Neural cell (in vitro differentiated cells): ENCODE results near the gene RELL2.

ENCODE experiments used
- EZH2 ChIP-seq: fragments of 200-600, 300-800 bp; shearing (Covaris generic), sonication (generic); IDR thresholded peaks from 2 replicates; pipeline ENCODE4 v1.6.1; 2014; ENCODE audit warnings: antibody characterized with exemption, low read length, borderline replicate concordance, mild to moderate bottlenecking; ENCODE audit not compliant: insufficient read depth, poor library complexity, severe bottlenecking
- TF ChIP-seq, protein P1 (sequence below): fragments of 450-650 bp; IDR thresholded peaks from 2 replicates; pipeline ENCODE4 v1.5.1; 2014; ENCODE audit warnings: antibody characterized with exemption, mild to moderate bottlenecking, moderate library complexity; ENCODE audit not compliant: poor library complexity, severe bottlenecking
- TF ChIP-seq, protein P2 (sequence below): IDR thresholded peaks from 2 replicates; pipeline ENCODE4 v1.6.1; 2012; ENCODE audit warnings: borderline replicate concordance

DNA sequence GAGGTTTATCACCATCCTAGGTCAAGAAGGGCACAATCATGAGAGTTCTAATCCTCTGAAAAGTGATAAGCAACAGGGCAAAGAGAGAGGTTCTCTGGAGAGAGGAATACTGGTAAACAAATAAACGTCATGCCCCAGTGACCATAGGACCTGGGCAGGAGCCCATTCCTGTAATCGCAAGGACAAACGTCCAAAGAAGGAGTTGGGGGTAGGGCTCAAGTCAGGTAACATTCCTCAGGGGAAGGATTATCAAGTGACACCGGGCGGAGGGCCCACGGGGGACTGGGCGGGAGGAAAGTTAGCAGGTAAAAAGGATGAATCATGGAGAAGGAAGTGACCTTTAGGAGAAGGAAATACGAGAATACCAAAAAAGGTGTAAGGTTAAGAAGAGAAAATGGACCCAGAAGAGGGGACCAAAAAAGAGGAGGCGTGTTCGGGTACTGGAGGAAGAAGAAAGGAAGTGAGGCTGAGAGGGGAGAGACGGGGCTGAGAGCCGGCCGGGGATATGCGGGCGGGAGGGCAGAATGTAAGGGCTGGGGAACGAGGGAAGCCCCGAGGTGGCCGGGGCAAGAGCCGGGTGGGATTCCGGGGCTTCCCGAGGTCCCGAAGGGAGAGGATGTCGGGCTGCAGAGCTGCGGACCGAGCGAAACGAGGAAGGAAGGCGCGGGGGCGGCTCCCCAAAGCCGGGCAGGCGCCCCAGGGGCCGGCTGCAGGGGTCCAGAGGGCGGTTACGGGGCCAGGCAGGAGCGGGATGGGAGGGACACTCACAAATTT is 18.6 kb upstream of the RELL2 start:
- TF ChIP-seq, protein P1, sequence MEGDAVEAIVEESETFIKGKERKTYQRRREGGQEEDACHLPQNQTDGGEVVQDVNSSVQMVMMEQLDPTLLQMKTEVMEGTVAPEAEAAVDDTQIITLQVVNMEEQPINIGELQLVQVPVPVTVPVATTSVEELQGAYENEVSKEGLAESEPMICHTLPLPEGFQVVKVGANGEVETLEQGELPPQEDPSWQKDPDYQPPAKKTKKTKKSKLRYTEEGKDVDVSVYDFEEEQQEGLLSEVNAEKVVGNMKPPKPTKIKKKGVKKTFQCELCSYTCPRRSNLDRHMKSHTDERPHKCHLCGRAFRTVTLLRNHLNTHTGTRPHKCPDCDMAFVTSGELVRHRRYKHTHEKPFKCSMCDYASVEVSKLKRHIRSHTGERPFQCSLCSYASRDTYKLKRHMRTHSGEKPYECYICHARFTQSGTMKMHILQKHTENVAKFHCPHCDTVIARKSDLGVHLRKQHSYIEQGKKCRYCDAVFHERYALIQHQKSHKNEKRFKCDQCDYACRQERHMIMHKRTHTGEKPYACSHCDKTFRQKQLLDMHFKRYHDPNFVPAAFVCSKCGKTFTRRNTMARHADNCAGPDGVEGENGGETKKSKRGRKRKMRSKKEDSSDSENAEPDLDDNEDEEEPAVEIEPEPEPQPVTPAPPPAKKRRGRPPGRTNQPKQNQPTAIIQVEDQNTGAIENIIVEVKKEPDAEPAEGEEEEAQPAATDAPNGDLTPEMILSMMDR, result no peak
- TF ChIP-seq EZH2, result no peak
- TF ChIP-seq, protein P2, sequence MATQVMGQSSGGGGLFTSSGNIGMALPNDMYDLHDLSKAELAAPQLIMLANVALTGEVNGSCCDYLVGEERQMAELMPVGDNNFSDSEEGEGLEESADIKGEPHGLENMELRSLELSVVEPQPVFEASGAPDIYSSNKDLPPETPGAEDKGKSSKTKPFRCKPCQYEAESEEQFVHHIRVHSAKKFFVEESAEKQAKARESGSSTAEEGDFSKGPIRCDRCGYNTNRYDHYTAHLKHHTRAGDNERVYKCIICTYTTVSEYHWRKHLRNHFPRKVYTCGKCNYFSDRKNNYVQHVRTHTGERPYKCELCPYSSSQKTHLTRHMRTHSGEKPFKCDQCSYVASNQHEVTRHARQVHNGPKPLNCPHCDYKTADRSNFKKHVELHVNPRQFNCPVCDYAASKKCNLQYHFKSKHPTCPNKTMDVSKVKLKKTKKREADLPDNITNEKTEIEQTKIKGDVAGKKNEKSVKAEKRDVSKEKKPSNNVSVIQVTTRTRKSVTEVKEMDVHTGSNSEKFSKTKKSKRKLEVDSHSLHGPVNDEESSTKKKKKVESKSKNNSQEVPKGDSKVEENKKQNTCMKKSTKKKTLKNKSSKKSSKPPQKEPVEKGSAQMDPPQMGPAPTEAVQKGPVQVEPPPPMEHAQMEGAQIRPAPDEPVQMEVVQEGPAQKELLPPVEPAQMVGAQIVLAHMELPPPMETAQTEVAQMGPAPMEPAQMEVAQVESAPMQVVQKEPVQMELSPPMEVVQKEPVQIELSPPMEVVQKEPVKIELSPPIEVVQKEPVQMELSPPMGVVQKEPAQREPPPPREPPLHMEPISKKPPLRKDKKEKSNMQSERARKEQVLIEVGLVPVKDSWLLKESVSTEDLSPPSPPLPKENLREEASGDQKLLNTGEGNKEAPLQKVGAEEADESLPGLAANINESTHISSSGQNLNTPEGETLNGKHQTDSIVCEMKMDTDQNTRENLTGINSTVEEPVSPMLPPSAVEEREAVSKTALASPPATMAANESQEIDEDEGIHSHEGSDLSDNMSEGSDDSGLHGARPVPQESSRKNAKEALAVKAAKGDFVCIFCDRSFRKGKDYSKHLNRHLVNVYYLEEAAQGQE, result no peak
